ENCODE data around the gene EFEMP1.

DNA sequence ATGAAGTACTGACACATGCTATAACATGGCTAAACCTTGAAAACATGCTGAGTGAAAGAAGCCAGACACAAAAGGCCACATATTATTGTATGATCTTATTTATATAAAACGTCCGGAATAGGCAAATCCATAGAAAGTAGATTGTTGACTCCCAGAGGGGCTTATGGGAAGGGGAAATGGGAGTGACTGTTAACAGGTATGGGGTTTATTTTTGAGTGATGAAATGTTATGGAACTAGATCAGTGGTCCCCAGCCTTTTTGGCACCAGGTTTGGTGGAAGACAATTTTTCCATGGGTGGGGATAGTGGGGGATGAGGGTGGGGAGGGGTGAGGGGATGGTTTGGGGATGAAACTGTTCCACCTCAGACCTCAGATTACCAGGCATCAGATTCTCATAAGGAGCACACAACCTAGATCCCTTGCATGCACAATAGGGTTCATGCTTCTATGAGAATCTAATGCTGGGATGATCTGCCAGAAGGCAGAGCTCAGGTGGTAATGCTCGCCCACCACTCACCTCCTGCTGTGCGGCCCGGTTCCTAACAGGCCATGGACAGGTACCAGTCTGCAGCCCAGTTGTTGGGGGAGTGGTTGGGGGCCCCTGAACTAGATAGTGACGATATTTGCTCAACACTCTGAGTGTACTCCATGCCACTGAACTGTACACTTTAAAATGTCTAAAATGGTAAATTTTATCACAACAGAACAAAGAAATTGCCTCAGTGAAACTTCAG is 59.1 kb downstream of the EFEMP1 start:
- TF ChIP-seq POLR2A (IDR thresholded peaks at IDR 0.05; ENCODE audit: low read length) (no peak), GATA1 (IDR thresholded peaks at IDR 0.05; ENCODE audit: low read depth, low read length) (no peak)

Measured in erythroblast (primary cell).